Measurements from ENCODE around the gene UBAP1.

DNA sequence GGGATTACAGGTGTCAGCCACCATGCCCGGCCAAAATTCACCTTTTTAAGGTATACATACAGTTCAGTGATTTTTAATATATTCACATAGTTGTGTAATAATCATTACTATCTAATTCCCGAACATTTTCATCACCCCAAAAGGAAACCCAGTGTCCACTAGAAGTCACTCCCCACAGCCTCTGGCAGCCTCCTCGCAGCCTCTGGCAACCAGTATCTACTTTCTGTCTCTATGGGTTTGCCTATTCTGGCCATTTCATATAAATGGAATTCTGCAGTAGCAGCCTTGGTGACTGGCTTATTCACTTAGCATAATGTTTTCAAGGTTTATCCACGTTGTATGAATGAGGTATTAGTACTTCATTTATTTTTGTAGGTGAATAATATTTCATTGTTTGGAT lies 59.0 kb downstream of the UBAP1 start:
- TF ChIP-seq RCOR1 (IDR thresholded peaks at IDR 0.05; ENCODE audit: insufficient replicate concordance, low read length) (no peak), CTCF (conservative IDR thresholded peaks at IDR 0.05; ENCODE audit: low read depth, low read length) (no peak), POLR2A (IDR thresholded peaks at IDR 0.05; ENCODE audit: low read depth, low read length) (no peak), SMC3 (IDR thresholded peaks at IDR 0.05; ENCODE audit: low read depth, low read length) (no peak), ELK1 (IDR thresholded peaks at IDR 0.05; ENCODE audit: borderline replicate concordance, low read depth, low read length) (no peak), USF2 (IDR thresholded peaks at IDR 0.05; ENCODE audit: low read depth, low read length) (no peak), MXI1 (IDR thresholded peaks at IDR 0.05; ENCODE audit: borderline replicate concordance, low read depth, low read length) (no peak), CEBPB (IDR thresholded peaks at IDR 0.05; ENCODE audit: low read depth, low read length) (no peak), RAD21 (IDR thresholded peaks at IDR 0.05; ENCODE audit: low read length) (no peak), RFX5 (IDR thresholded peaks at IDR 0.05; ENCODE audit: low read depth, low read length) (no peak), FOS (IDR thresholded peaks at IDR 0.05; ENCODE audit: low read depth, low read length) (no peak), CHD1 (IDR thresholded peaks at IDR 0.05; ENCODE audit: low read depth, low read length) (no peak), NFE2L2 (IDR thresholded peaks at IDR 0.05; ENCODE audit: low read depth, low read length) (no peak), BHLHE40 (IDR thresholded peaks at IDR 0.05; ENCODE audit: low read depth, low read length) (no peak)

Data from IMR-90 (cell line).